Hepatic stellate cell (primary cell): ENCODE results near the gene PPP1R3F.

Source experiments
- DNase-seq: peaks from one replicate; pipeline ENCODE4 v3.0.0; 2011; ENCODE audit warnings: low spot score

Gene PPP1R3F

GRCh38 chrX:49269767-49270248, at the start of gene PPP1R3F:
Gene PPP1R3F, plus strand, starts transcription at chrX:49269793. Its CDS starts 77 bp downstream, at chrX:49269870.
- DNase-seq: no peak

- no peak for DNase-seq
Observed at GRCh38 chrX:49220100-49220499, 49.5 kb upstream of the PPP1R3F start.

GRCh38 chrX:49221868-49222267, 47.7 kb upstream of the PPP1R3F start:
- no peak for DNase-seq

- no peak for DNase-seq
Observed at GRCh38 chrX:49225858-49226257, 43.7 kb upstream of the PPP1R3F start.

- no peak for DNase-seq
Observed at GRCh38 chrX:49226946-49227345, 42.6 kb upstream of the PPP1R3F start.

GRCh38 chrX:49227726-49228125, 41.9 kb upstream of the PPP1R3F start:
- no peak for DNase-seq

- DNase-seq: no peak
Observed at GRCh38 chrX:49228185-49228584, 41.4 kb upstream of the PPP1R3F start.

- DNase-seq: peak; percentile 29
Observed at GRCh38 chrX:49230500-49231232, 38.9 kb upstream of the PPP1R3F start.

- DNase-seq: no peak
Observed at GRCh38 chrX:49231333-49232000, 38.1 kb upstream of the PPP1R3F start.

- DNase-seq: no peak
Observed at GRCh38 chrX:49232525-49232924, 37.1 kb upstream of the PPP1R3F start.

- no peak for DNase-seq
Observed at GRCh38 chrX:49233176-49233575, 36.4 kb upstream of the PPP1R3F start, which contains the start of gene CACNA1F. Gene CACNA1F, minus strand, starts transcription at chrX:49233340. Its CDS starts 31 bp downstream, at chrX:49233309.

- no peak for DNase-seq
Observed at GRCh38 chrX:49233887-49234555, 35.6 kb upstream of the PPP1R3F start.

GRCh38 chrX:49237060-49237459, 32.5 kb upstream of the PPP1R3F start:
- no peak for DNase-seq

GRCh38 chrX:49238735-49239134, 30.9 kb upstream of the PPP1R3F start:
- DNase-seq: no peak

- DNase-seq: no peak
Observed at GRCh38 chrX:49242545-49243066, 27.0 kb upstream of the PPP1R3F start.

GRCh38 chrX:49243166-49243565, 26.4 kb upstream of the PPP1R3F start:
- no peak for DNase-seq

- no peak for DNase-seq
Observed at GRCh38 chrX:49244207-49244606, 25.4 kb upstream of the PPP1R3F start.

GRCh38 chrX:49246541-49246940, 23.1 kb upstream of the PPP1R3F start:
- DNase-seq: no peak

- DNase-seq: no peak
Observed at GRCh38 chrX:49247346-49247745, 22.2 kb upstream of the PPP1R3F start.

- no peak for DNase-seq
Observed at GRCh38 chrX:49247916-49248811, 21.4 kb upstream of the PPP1R3F start.

GRCh38 chrX:49249071-49249470, 20.5 kb upstream of the PPP1R3F start:
- no peak for DNase-seq

- DNase-seq: no peak
Observed at GRCh38 chrX:49249616-49250015, 20.0 kb upstream of the PPP1R3F start.
